COLO668 (cell line): ENCODE data around the gene HIC1.

Source experiments
- DNase-seq: peaks from one replicate; lab custom pipeline; 2025; ENCODE audit not compliant: unreplicated experiment; lab: John Stamatoyannopoulos, UW

The HIC1 gene

DNA sequence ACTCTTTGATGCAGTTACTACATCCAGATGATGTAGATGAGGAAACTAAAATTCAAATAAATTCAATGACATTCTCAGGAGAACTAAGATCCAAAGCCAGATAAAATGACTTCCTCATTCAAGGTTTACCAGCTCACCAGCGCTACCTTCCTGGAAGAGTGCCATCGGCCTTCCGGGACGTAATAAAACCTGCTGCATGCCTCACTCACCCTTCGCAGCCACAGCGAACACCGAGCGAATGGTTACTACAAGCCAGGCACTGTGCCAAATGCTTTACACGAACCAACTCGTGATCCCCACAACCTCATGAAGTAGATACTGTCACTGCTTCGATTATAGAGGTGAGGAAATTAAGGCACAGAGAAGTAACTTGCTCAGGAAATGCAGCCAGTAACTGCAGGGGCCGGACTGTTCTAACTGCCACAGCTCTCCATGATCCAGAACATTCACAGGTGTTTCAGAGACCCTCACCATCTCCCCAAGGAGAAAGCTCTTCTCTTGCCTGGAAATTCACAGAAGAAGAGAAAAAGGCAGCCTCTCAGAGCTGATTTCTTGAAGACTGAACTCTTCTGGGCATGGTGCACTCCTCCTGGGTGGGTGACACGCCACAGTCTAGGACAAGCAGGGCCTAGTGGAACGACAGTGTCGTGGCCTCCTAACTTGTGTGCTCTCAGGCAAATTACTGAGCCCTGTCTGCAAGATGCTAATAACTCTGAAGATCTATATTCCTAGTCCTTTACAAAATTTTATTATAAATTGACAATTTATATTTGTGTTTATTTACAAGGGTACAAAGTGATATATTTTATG, 46.8 kb downstream of the HIC1 start:
- peak; percentile 5 for DNase-seq

DNA sequence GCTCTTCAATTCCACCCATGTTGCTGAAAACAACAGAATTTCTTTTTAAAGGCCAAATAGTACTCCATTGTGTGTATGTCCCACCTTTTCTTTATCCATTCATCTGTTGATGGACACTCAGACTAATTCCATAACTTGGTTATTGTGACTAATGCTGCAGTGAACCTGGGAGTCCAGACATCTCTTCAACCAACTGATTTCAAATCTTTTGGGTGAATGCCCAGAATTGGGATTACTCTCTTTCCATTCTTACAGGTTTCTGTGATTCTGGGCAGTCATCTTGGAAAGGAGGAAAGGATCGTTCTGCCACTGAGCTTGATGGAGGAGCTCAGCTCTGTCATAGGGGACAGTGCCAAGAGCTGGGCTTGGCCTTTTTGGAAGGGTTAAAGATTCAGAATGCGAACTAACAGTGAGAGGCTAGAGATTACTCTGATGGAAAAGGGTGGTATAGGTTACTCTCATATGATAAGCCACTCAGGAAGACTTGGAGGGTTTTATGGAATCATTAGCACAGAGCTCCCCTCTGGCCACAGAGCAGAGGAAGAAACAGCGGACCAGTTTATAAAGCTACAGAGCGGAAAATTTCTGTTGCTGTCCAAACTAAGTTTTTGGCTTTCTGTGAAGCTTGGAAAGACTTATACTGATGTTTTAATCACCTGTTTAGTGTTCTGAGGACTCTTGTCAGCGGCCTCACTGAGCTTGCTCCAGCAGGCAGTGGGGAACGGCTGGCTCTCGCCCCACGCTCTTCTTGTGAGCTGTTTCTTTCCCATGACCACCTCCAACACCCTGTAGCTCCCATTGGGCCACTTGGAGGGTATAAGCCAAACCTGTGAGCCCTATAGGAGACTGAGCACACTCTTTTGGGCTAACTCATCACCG, 48.3 kb downstream of the HIC1 start:
- DNase-seq: no peak

DNA sequence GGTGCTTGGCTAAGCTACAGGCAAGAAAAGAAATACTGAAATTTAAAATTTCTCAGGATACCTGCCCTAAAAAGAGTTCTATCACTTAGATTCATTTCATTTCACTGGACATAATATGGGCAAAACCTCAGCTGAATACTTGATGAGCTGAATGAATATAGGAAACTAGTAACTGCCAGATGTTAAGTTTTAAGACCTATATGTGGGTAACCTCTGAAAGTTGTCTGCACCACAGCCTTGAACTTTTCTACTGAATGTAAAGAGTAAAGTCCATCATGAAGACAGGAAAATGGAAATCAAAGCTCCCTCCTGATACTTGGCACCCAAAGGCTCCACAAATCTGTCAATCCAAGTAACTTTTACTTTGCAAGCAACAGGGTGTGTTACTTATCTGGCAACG, 50.8 kb downstream of the HIC1 start:
- DNase-seq: no peak

DNA sequence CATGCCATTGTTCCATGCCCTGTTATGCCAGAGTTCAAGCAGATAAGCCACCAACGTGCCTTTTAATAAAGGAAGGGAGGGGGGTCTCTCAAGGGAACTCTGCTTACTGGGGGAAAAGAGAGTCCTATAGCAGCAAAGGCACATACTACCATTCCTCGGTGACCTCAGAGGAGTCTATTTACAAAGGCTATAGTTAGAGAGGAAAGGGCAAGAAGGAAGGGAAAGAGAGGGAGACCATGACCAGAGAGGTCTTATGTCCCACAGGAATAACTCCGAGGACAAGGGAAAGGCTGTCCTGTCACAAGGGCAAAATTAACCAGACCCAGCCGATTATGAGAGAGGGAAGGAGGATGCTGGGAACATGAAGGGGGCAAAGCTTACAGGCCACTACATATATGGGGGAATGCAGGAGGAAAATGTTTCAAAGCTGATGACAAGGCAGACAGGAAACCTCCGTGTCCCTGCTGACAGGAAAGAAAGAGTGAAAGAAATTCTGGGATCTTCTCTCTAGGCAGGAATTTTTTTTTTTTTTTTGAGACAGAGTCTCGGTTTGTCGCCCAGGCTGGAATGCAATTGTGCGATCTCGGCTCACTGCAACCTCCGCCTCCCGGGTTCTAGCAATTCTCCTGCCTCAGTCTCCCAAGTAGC, 51.5 kb downstream of the HIC1 start:
- DNase-seq: no peak

DNA sequence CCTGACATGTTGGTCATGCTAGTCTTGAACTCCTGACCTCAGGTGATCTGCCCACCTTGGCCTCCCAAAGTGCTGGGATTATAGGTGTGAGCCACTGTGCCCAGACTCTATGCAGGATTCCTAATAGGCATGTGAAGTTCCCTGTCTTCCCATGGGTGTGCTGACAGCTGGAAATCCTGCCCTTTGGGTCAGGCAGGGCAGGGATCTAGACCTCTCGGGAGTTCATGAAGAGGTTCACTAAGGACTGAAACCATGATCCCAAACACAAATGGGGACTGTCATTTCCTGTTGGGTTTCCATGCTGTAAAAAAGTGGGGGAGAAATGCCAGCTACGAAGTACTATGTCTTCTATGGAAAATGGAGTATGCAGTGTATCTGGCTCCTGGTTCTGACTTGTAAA, 52.1 kb downstream of the HIC1 start:
- DNase-seq: no peak

DNA sequence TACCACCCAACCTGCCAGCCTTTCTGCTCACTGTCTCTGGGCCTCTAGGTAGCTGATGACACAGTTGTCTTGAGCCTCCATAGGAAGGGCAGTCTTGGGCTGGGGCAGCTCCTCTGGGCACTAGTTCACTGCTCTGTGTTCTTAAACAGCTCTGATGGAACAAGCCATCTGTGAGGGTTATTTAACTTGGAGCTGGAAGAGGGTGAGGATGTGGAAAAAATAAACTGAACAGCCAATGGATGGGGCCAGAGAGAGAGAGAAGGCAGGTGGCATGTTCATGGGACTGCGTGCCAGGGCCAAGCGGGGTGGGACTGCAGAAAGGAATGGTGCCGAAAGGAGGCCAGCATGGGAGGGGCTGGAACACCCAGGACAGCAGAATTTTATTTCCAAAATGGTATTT, 52.6 kb downstream of the HIC1 start:
- DNase-seq: no peak

DNA sequence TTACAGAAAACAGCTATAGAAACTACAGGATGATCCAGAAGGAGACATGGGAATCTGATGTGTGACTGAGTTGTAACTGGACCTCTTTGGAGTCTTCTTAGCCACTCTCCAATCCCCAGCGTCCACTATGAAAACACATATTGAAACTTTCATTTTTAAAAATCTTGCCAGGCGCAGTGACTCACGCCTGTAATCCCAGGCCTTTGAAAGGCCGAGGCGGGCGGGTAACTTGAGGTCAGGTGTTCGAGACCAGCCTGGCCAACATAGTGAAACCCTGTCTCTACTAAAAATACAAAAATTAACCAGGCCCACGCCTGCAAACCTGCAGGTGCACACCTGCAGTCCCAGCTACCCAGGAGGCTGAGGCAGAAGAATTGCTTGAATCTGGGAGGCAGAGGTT, 53.3 kb downstream of the HIC1 start:
- DNase-seq: no peak

DNA sequence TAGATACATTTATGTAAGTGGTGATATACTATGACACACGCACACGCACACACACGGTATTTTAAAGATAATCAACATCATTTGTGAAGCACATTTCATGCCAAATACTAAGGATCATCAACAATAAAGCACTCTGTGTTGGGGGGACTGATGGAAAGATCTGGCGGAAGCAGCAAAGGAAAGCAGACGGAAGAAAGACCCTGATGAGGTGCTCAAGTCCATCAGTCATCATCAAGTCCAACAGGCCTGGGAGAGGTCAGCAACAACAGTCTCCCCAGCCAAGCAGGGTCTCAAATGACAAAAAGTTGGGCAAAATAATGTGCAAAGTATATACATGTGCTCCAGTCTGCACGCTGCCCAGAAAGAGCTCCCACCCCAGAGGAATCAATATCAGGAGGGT, 55.5 kb downstream of the HIC1 start:
- DNase-seq: no peak

DNA sequence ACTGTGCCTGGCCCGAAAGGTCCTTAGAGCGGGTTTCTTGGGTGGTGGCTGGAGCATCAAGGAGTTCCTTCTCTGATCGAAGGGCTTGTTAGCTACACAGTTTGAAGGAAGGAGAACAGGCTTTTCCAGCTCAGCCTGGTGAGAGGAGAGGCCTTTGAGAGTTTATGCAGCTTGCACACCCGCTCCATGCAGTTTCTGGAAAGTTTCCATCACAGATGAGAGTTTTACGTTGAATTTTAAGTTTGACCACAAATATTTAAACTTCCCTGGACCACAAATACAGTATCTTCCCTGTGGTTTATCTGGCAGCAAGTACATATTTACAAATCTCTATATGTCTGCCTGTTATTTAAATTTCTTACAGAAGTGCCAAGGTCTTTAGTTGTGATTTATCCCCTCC, 56.8 kb downstream of the HIC1 start:
- no peak for DNase-seq
